Measurements from ENCODE around the gene CCDC82.
A peak's percentile ranks its signal among the peaks of the same experiment; 100 is the strongest.

The CCDC82 gene

GRCh38 chr11:96361778-96362177, 27.9 kb downstream of the CCDC82 start:
- DNase-seq (ENCODE audit: low read depth): no peak

GRCh38 chr11:96358321-96358720, 31.4 kb downstream of the CCDC82 start:
- no peak for DNase-seq (ENCODE audit: low read depth)

GRCh38 chr11:96357794-96358193, 31.9 kb downstream of the CCDC82 start:
- no peak for DNase-seq (ENCODE audit: low read depth)

- DNase-seq (ENCODE audit: low read depth): no peak
Measured at GRCh38 chr11:96356848-96357247, 32.9 kb downstream of the CCDC82 start.

- peak; percentile 93 for DNase-seq (ENCODE audit: low read depth)
Measured at GRCh38 chr11:96342961-96343711, 46.6 kb downstream of the CCDC82 start, which contains the start of gene MAML2. Gene MAML2 (minus strand): TSS chr11:96343195. CDS start chr11:96341895, 1,300 bp downstream.

GRCh38 chr11:96342014-96342960, 47.4 kb downstream of the CCDC82 start:
- DNase-seq (ENCODE audit: low read depth): no peak

GRCh38 chr11:96341211-96342013, 48.3 kb downstream of the CCDC82 start:
- peak; percentile 55 for DNase-seq (ENCODE audit: low read depth)

GRCh38 chr11:96340555-96340885, 49.2 kb downstream of the CCDC82 start:
- no peak for DNase-seq (ENCODE audit: low read depth)

- DNase-seq (ENCODE audit: low read depth): no peak
Measured at GRCh38 chr11:96339706-96340554, 49.8 kb downstream of the CCDC82 start.

GRCh38 chr11:96338910-96339705, 50.6 kb downstream of the CCDC82 start:
- DNase-seq (ENCODE audit: low read depth): peak; percentile 47

- peak; percentile 52 for DNase-seq (ENCODE audit: low read depth)
Measured at GRCh38 chr11:96337541-96338431, 51.9 kb downstream of the CCDC82 start.

- no peak for DNase-seq (ENCODE audit: low read depth)
Measured at GRCh38 chr11:96335388-96335787, 54.3 kb downstream of the CCDC82 start.

- no peak for DNase-seq (ENCODE audit: low read depth)
Measured at GRCh38 chr11:96334219-96334618, 55.5 kb downstream of the CCDC82 start.

- DNase-seq (ENCODE audit: low read depth): no peak
Measured at GRCh38 chr11:96333191-96333719, 56.5 kb downstream of the CCDC82 start.

- DNase-seq (ENCODE audit: low read depth): peak; percentile 44
Measured at GRCh38 chr11:96332126-96332771, 57.5 kb downstream of the CCDC82 start.

GRCh38 chr11:96331699-96332116, 58.0 kb downstream of the CCDC82 start:
- peak; percentile 62 for DNase-seq (ENCODE audit: low read depth)

GRCh38 chr11:96330511-96330859, 59.2 kb downstream of the CCDC82 start:
- DNase-seq (ENCODE audit: low read depth): no peak

- no peak for DNase-seq (ENCODE audit: low read depth)
Measured at GRCh38 chr11:96329855-96330510, 59.7 kb downstream of the CCDC82 start.

Measured in fibroblast of gingiva (primary cell).